GM23248 (cell line): Measurements from ENCODE around the gene ZNF581. TPM values are rescaled to one million over a fixed set of nuclear protein-coding genes. Genes with fewer than 3 reads are reported as not detected.

Experiments
- DNase-seq: peaks from one replicate; pipeline ENCODE4 v3.0.0-alpha.2; 2015
- H2AFZ ChIP-seq: fragments of 200-600 bp; sonication (generic); 2 replicates; pipeline ENCODE4 v1.6.1; 2016; ENCODE audit warnings: antibody characterized with exemption
- H3F3A ChIP-seq: fragments of 200-600 bp; sonication (generic); 2 replicates; pipeline ENCODE4 v1.6.1; 2016; ENCODE audit warnings: mild to moderate bottlenecking, antibody characterized with exemption, mixed run types; ENCODE audit not compliant: insufficient read depth
- H3K27ac ChIP-seq: fragments of 200-600 bp; sonication (generic); 2 replicates; pipeline ENCODE4 v1.5.1; 2016; ENCODE audit warnings: mild to moderate bottlenecking
- H3K27me3 ChIP-seq: fragments of 200-600 bp; sonication (generic); replicated peaks from 2 replicates; pipeline ENCODE4 v1.6.1; 2016; ENCODE audit warnings: mild to moderate bottlenecking; ENCODE audit not compliant: insufficient read depth
- H3K36me3 ChIP-seq: fragments of 200-600 bp; sonication (generic); 2 replicates; pipeline ENCODE4 v1.6.1; 2016; ENCODE audit warnings: low read depth, mild to moderate bottlenecking
- H3K4me1 ChIP-seq: fragments of 200-600 bp; sonication (generic); 2 replicates; pipeline ENCODE4 v1.6.1; 2016; ENCODE audit warnings: mild to moderate bottlenecking; ENCODE audit not compliant: insufficient read depth
- H3K4me2 ChIP-seq: fragments of 200-600 bp; sonication (generic); one replicate; pipeline ENCODE4 v1.6.1; 2016; ENCODE audit warnings: mild to moderate bottlenecking; ENCODE audit not compliant: unreplicated experiment
- H3K4me3 ChIP-seq: fragments of 200-600 bp; sonication (generic); 2 replicates; pipeline ENCODE4 v1.5.1; 2016; ENCODE audit warnings: mild to moderate bottlenecking
- H3K79me2 ChIP-seq: fragments of 200-600 bp; sonication (generic); 2 replicates; pipeline ENCODE4 v1.6.1; 2016; ENCODE audit warnings: mild to moderate bottlenecking; ENCODE audit not compliant: insufficient read depth
- H3K9ac ChIP-seq: fragments of 200-600 bp; sonication (generic); 2 replicates; pipeline ENCODE4 v1.6.1; 2016; ENCODE audit warnings: mild to moderate bottlenecking
- H3K9me2 ChIP-seq: fragments of 200-600 bp; sonication (generic); 2 replicates; pipeline ENCODE4 v1.6.1; 2016; ENCODE audit warnings: mixed run types, mild to moderate bottlenecking, moderate library complexity; ENCODE audit not compliant: insufficient read depth
- H3K9me3 ChIP-seq: fragments of 200-600 bp; sonication (generic); one replicate; pipeline ENCODE4 v1.6.1; 2017; ENCODE audit warnings: low read depth
- H4K20me1 ChIP-seq: fragments of 200-600 bp; sonication (generic); 2 replicates; pipeline ENCODE4 v1.6.0; 2016; ENCODE audit not compliant: insufficient read depth
- EZH2 ChIP-seq: fragments of 200-600 bp; sonication (generic); IDR thresholded peaks from 2 replicates; pipeline ENCODE4 v1.6.1; 2018; ENCODE audit warnings: antibody characterized with exemption, mild to moderate bottlenecking; ENCODE audit not compliant: insufficient read depth, poor library complexity, severe bottlenecking
- EZH2phosphoT487 ChIP-seq: fragments of 200-600 bp; sonication (generic); IDR thresholded peaks from 2 replicates; pipeline ENCODE4 v1.6.1; 2018; ENCODE audit warnings: antibody characterized with exemption, moderate library complexity, mild to moderate bottlenecking, low read depth; ENCODE audit not compliant: insufficient read depth
- WGBS, 2 experiments: methylation state at CpG; one replicate each; pipeline ENCODE4 v1.1.6; 2015 to 2017; ENCODE audit warnings: low lambda C conversion rate in 2 of 2, low coverage in 1 of 2; ENCODE audit errors: missing lambda C conversion rate in 2 of 2; 5-methylcytosine and 5-hydroxymethylcytosine counted together
- in situ Hi-C: fragments of 300-500 bp; cut with MboI; formaldehyde crosslinking; loops from 2 replicates; pipeline ENCODE4 v1.15.0; 2020
- polyA plus RNA-seq: library from polyadenylated mRNA; unstranded; fragments of >200 nt; fragmentation: Nextera tagmentation; extraction: Ambion mirVana; gene quantifications from 2 replicates; pipeline ENCODE4 v1.2.1, GENCODE V29; 2016
- total RNA-seq: library from RNA; depleted of rRNA; stranded (reverse); fragments of >200 nt; shearing (Covaris generic); gene quantifications from 2 replicates; pipeline ENCODE4 v1.2.3, GENCODE V29; 2014

ZNF581 gene
- total and polyA plus RNA-seq, 2 experiments from 2014 or later = 12.1 to 17.6 TPM

- Histone ChIP-seq H3K27ac (peak overlapping the region; percentile 80), H2AFZ (no peak overlapping the region; the same call in 1 of the 2 replicates), H3K9ac (peak overlapping the region; percentile 87)
Observed at GRCh38 chr19:55642153-55643002, 1.1 kb upstream of the ZNF581 start.

GRCh38 chr19:55643887-55644176 lies 383 bp downstream of the ZNF581 start:
- Histone ChIP-seq H3K27ac (peak overlapping the region; percentile 80), H3K9me3 (no peaks in the 10 kb centered on the region), H4K20me1 (no peaks in the 10 kb centered on the region), H3K4me1 (peaks cover 24% of the 10 kb centered on the region), H3K9me2 (no peaks in the 10 kb centered on the region), H3K27me3 (no peaks in the 10 kb centered on the region), H3K4me3 (peak overlapping the region; percentile 87), H3K79me2 (peaks cover 57% of the 10 kb centered on the region), H2AFZ (no peak overlapping the region), H3K9ac (peak overlapping the region; percentile 87), H3K4me2 (peak overlapping the region; percentile 71), H3F3A (peaks cover 29% of the 10 kb centered on the region), H3K36me3 (peaks cover 10% of the 10 kb centered on the region; the same call in 1 of the 2 replicates)
- WGBS, 2 experiments = 0 to 1% methylated on average over 14 to 15 of the region's 15 CpGs
- TF ChIP-seq EZH2 = no peak
- TF ChIP-seq EZH2phosphoT487 = no peak
- in situ Hi-C loops = loop anchor here (25.0 kb wide), 1 partner anchor 507 kb away; the partner anchor contains the start of gene TNNT1
- DNase-seq = peak; percentile 53

More at GRCh38 chr19:55642153-55643002, 1.1 kb upstream of the ZNF581 start:
- Histone ChIP-seq H3F3A (peaks cover 35% of the 10 kb centered on the region), H3K79me2 (peaks cover 69% of the 10 kb centered on the region), H3K36me3 (peaks cover 10% of the 10 kb centered on the region; the same call in 1 of the 2 replicates), H3K9me3 (no peaks in the 10 kb centered on the region), H4K20me1 (no peaks in the 10 kb centered on the region), H3K4me2 (peak overlapping the region; percentile 90), H3K4me1 (peaks cover 21% of the 10 kb centered on the region), H3K27me3 (no peaks in the 10 kb centered on the region), H3K9me2 (no peaks in the 10 kb centered on the region), H3K4me3 (peak overlapping the region; percentile 87)
- TF ChIP-seq EZH2phosphoT487 (no peak), EZH2 (no peak)
- in situ Hi-C loops = loop anchor here (25.0 kb wide), 1 partner anchor 505 kb away; the partner anchor contains the start of gene TNNT1
- 1 to 2% methylated on average over 50 to 60 of the region's 65 CpGs for WGBS, 2 experiments
- peak; percentile 63 for DNase-seq

- TF ChIP-seq EZH2phosphoT487 = no peak
- TF ChIP-seq EZH2 = no peak
- H4K20me1 ChIP-seq = no peaks in the 10 kb centered on the region
- H3K4me3 ChIP-seq = peak overlapping the region; percentile 87
- peak overlapping the region; percentile 71 for H3K4me2 ChIP-seq
- H3K9ac ChIP-seq = peak overlapping the region; percentile 87
- 27 to 36% methylated on average over 12 of the region's 12 CpGs for WGBS, 2 experiments
- H3K27ac ChIP-seq = peak overlapping the region; percentile 80
- in situ Hi-C loops = loop anchor here (25.0 kb wide), 1 partner anchor 507 kb away; the partner anchor contains the start of gene TNNT1
- H3K9me2 ChIP-seq = no peaks in the 10 kb centered on the region
- peaks cover 10% of the 10 kb centered on the region; the same call in 1 of the 2 replicates for H3K36me3 ChIP-seq
- H3K79me2 ChIP-seq = peaks cover 52% of the 10 kb centered on the region
- no peak overlapping the region for H2AFZ ChIP-seq
- DNase-seq = no peak
- H3F3A ChIP-seq = peaks cover 24% of the 10 kb centered on the region
- H3K27me3 ChIP-seq = no peaks in the 10 kb centered on the region
- peaks cover 22% of the 10 kb centered on the region for H3K4me1 ChIP-seq
- H3K9me3 ChIP-seq = no peaks in the 10 kb centered on the region
Observed at GRCh38 chr19:55644191-55644833, 863 bp downstream of the ZNF581 start.

- H3K4me2 ChIP-seq = peak overlapping the region; percentile 71
- peak overlapping the region; percentile 87 for H3K9ac ChIP-seq
- no peak for DNase-seq
- H3K79me2 ChIP-seq = peaks cover 46% of the 10 kb centered on the region
- peaks cover 18% of the 10 kb centered on the region; the same call in 1 of the 2 replicates for H3F3A ChIP-seq
- no peak overlapping the region for H3K27ac ChIP-seq
- peaks cover 16% of the 10 kb centered on the region for H3K4me1 ChIP-seq
- peak overlapping the region; percentile 87 for H3K4me3 ChIP-seq
- WGBS, 2 experiments = 87 to 91% methylated on average over 16 to 28 of the region's 28 CpGs
- in situ Hi-C loops = loop anchor here (25.0 kb wide), 1 partner anchor 508 kb away; the partner anchor contains the start of gene TNNT1
- no peaks in the 10 kb centered on the region for H4K20me1 ChIP-seq
- no peaks in the 10 kb centered on the region for H3K9me3 ChIP-seq
- TF ChIP-seq EZH2 (no peak), EZH2phosphoT487 (no peak)
- H3K27me3 ChIP-seq = no peaks in the 10 kb centered on the region
- H3K36me3 ChIP-seq = peaks cover 10% of the 10 kb centered on the region; the same call in 1 of the 2 replicates
- no peak overlapping the region for H2AFZ ChIP-seq
- no peaks in the 10 kb centered on the region for H3K9me2 ChIP-seq
Observed at GRCh38 chr19:55644842-55645511, 1.5 kb downstream of the ZNF581 start.
